NB4 (cell line): ENCODE data around the gene SFSWAP.

Source experiments
- POLR2A ChIP-seq: IDR thresholded peaks from 2 replicates; pipeline ENCODE4 v1.6.1; 2011; ENCODE audit warnings: mild to moderate bottlenecking; ENCODE audit not compliant: insufficient read length; ENCODE audit errors: extremely low read depth
- TF ChIP-seq, protein P1 (sequence below): IDR thresholded peaks from one replicate; pipeline ENCODE4 v1.5.1; 2012; ENCODE audit warnings: low read depth, low read length

DNA sequence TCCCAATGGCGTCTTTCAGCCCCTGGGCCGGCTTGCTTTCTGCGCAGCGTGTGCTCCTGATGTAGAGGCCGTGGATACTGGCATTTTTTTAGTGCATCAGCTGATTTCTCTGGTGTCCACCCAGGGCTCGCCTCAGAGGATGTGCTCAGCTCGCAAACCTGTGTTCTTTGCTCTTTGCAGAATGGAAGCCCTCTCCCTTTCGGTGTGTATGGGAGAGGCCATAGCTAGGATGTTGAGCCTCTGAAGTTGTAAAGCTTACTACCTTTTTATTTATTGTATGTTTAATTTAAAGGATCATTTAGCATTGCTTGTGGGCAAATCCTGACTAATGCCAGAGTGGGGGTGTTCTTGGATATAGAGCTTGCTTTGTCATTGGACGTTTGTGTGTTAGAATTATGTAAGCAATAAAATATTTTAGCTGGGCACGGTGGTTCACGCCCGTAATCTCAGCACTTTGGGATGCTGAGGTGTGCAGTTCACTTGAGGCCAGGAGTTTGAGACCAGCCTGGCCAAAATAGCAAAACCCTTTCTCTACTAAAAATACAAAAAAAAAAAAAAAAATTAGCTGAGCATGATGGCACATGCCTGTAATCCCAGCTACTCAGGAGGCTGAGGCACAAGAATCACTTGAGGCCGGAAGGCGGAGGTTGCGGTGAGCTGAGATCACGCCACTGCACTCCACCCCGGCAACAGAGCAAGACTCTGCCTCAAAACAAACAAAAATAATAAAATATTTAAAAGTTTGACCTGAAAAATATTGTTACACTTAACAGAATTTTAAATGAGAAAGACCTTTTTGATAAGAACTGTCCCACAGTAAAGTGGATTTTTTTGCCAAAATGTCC lies 64.7 kb downstream of the SFSWAP start:
- TF ChIP-seq, protein P1, sequence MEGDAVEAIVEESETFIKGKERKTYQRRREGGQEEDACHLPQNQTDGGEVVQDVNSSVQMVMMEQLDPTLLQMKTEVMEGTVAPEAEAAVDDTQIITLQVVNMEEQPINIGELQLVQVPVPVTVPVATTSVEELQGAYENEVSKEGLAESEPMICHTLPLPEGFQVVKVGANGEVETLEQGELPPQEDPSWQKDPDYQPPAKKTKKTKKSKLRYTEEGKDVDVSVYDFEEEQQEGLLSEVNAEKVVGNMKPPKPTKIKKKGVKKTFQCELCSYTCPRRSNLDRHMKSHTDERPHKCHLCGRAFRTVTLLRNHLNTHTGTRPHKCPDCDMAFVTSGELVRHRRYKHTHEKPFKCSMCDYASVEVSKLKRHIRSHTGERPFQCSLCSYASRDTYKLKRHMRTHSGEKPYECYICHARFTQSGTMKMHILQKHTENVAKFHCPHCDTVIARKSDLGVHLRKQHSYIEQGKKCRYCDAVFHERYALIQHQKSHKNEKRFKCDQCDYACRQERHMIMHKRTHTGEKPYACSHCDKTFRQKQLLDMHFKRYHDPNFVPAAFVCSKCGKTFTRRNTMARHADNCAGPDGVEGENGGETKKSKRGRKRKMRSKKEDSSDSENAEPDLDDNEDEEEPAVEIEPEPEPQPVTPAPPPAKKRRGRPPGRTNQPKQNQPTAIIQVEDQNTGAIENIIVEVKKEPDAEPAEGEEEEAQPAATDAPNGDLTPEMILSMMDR: no peak
- no peak for TF ChIP-seq POLR2A
